Activated CD4-positive, alpha-beta memory T cell treated with anti-CD3 and anti-CD28 coated beads for 36 hours (primary cell): ENCODE measurements around the gene ABCA1. TPM values are rescaled to one million over a fixed set of nuclear protein-coding genes. Genes with fewer than 3 reads are reported as not detected.
"Not testable (repeated sequence)": the region's sequence is repeated elsewhere in the genome, so short reads cannot be mapped to it uniquely, and the experiment has no call there.

Experiments used
- CTCF ChIA-PET: fragments of 350-600 bp; sonication (Branson Sonifier 250); formaldehyde crosslinking; loops from one replicate; lab custom pipeline; 2021; ENCODE audit warnings: antibody characterized with exemption, inconsistent platforms; lab: Charles Lee
- POLR2A ChIA-PET: fragments of 350-600 bp; sonication (Branson Sonifier 250); formaldehyde crosslinking; loops from one replicate; lab custom pipeline; 2021; ENCODE audit warnings: antibody characterized with exemption; lab: Charles Lee
- DNase-seq: peaks from one replicate; pipeline ENCODE4 v3.0.0-alpha.2; 2020
- H3K27ac Mint-ChIP-seq: one replicate; pipeline ENCODE4 v1.8.0; 2021; ENCODE audit warnings: mixed read lengths
- H3K27me3 Mint-ChIP-seq: one replicate; pipeline ENCODE4 v1.8.0; 2021; ENCODE audit warnings: mixed read lengths
- H3K36me3 Mint-ChIP-seq: one replicate; pipeline ENCODE4 v1.8.0; 2021; ENCODE audit warnings: mixed read lengths
- H3K4me1 Mint-ChIP-seq: one replicate; pipeline ENCODE4 v1.8.0; 2021; ENCODE audit warnings: low read depth, mixed read lengths
- H3K4me3 Mint-ChIP-seq: one replicate; pipeline ENCODE4 v1.8.0; 2021; ENCODE audit warnings: mild to moderate bottlenecking, mixed read lengths
- H3K9me3 Mint-ChIP-seq: one replicate; pipeline ENCODE4 v1.8.0; 2021; ENCODE audit warnings: mixed read lengths
- intact Hi-C: fragments of 100-400 bp; cut with micrococcal nuclease; formaldehyde crosslinking; loops from one replicate; pipeline ENCODE4 v1.15.1; 2023
- total RNA-seq, 2 experiments: library from RNA; stranded (reverse); gene quantifications; one replicate each; pipeline ENCODE4 v1.2.3, GENCODE V29; 2021

ABCA1 gene, protein sequence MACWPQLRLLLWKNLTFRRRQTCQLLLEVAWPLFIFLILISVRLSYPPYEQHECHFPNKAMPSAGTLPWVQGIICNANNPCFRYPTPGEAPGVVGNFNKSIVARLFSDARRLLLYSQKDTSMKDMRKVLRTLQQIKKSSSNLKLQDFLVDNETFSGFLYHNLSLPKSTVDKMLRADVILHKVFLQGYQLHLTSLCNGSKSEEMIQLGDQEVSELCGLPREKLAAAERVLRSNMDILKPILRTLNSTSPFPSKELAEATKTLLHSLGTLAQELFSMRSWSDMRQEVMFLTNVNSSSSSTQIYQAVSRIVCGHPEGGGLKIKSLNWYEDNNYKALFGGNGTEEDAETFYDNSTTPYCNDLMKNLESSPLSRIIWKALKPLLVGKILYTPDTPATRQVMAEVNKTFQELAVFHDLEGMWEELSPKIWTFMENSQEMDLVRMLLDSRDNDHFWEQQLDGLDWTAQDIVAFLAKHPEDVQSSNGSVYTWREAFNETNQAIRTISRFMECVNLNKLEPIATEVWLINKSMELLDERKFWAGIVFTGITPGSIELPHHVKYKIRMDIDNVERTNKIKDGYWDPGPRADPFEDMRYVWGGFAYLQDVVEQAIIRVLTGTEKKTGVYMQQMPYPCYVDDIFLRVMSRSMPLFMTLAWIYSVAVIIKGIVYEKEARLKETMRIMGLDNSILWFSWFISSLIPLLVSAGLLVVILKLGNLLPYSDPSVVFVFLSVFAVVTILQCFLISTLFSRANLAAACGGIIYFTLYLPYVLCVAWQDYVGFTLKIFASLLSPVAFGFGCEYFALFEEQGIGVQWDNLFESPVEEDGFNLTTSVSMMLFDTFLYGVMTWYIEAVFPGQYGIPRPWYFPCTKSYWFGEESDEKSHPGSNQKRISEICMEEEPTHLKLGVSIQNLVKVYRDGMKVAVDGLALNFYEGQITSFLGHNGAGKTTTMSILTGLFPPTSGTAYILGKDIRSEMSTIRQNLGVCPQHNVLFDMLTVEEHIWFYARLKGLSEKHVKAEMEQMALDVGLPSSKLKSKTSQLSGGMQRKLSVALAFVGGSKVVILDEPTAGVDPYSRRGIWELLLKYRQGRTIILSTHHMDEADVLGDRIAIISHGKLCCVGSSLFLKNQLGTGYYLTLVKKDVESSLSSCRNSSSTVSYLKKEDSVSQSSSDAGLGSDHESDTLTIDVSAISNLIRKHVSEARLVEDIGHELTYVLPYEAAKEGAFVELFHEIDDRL (N-terminal part only)
- total RNA-seq = 1 to 10 TPM; 6.1 TPM

GRCh38 chr9:104927912-104928740 is at the start of gene ABCA1:
ABCA1 (minus strand) TSS chr9:104928155; CDS start chr9:104903679, 24,476 bp downstream.
- CTCF ChIA-PET = interaction anchor here (1.1 to 1.5 kb wide), 4 partner anchors 40 to 229 kb away, joined by 3 to 7 read pairs (median 4); no protein-coding TSS in a partner anchor
- H3K27me3 Mint-ChIP-seq = peaks cover 12% of the 10 kb centered on the region
- no peaks in the 10 kb centered on the region for H3K9me3 Mint-ChIP-seq
- POLR2A ChIA-PET = interaction anchor here (1.5 to 1.9 kb wide), 4 partner anchors 40 to 125 kb away, joined by 4 to 5 read pairs (median 5); no protein-coding TSS in a partner anchor
- no peaks in the 10 kb centered on the region for H3K36me3 Mint-ChIP-seq
- H3K27ac Mint-ChIP-seq = peak within 1 kb of the TSS; percentile 49
- intact Hi-C loops = loop anchor here (1.0 to 10.0 kb wide), 7 partner anchors 13 to 314 kb away; partner anchors contain the start of gene SLC44A1
- H3K4me1 Mint-ChIP-seq = peaks cover 9% of the 10 kb centered on the region
- peak; percentile 86 for DNase-seq
- peak within 1 kb of the TSS; percentile 82 for H3K4me3 Mint-ChIP-seq

- ChIA-PET CTCF (no interaction called here), POLR2A (no interaction called here)
- DNase-seq = no peak
- peaks cover 9% of the 10 kb centered on the region for H3K27me3 Mint-ChIP-seq
- peaks cover 11% of the 10 kb centered on the region for H3K4me1 Mint-ChIP-seq
- no peaks in the 10 kb centered on the region for H3K9me3 Mint-ChIP-seq
- intact Hi-C loops = no loop called here
- no peak overlapping the region for H3K27ac Mint-ChIP-seq
- no peaks in the 10 kb centered on the region for H3K36me3 Mint-ChIP-seq
- H3K4me3 Mint-ChIP-seq = no peak overlapping the region
These were observed 49.6 kb upstream of the ABCA1 start for GRCh38 chr9:104977580-104977979.

- H3K9me3 Mint-ChIP-seq = no peaks in the 10 kb centered on the region
- ChIA-PET POLR2A (no interaction called here), CTCF (no interaction called here)
- peaks cover 11% of the 10 kb centered on the region for H3K4me1 Mint-ChIP-seq
- no peak overlapping the region for H3K27ac Mint-ChIP-seq
- DNase-seq = no peak
- peaks cover 9% of the 10 kb centered on the region for H3K27me3 Mint-ChIP-seq
- H3K36me3 Mint-ChIP-seq = no peaks in the 10 kb centered on the region
- no peak overlapping the region for H3K4me3 Mint-ChIP-seq
- intact Hi-C loops = no loop called here
These were observed 49.2 kb upstream of the ABCA1 start for GRCh38 chr9:104977168-104977567.

GRCh38 chr9:104975966-104976595 is 48.1 kb upstream of the ABCA1 start:
- H3K27me3 Mint-ChIP-seq = peaks cover 15% of the 10 kb centered on the region
- intact Hi-C loops, POLR2A ChIA-PET, H3K36me3 Mint-ChIP-seq, DNase-seq, CTCF ChIA-PET, H3K27ac Mint-ChIP-seq, H3K9me3 Mint-ChIP-seq, H3K4me3 Mint-ChIP-seq: not testable (repeated sequence)
- H3K4me1 Mint-ChIP-seq = peaks cover 11% of the 10 kb centered on the region

DNA sequence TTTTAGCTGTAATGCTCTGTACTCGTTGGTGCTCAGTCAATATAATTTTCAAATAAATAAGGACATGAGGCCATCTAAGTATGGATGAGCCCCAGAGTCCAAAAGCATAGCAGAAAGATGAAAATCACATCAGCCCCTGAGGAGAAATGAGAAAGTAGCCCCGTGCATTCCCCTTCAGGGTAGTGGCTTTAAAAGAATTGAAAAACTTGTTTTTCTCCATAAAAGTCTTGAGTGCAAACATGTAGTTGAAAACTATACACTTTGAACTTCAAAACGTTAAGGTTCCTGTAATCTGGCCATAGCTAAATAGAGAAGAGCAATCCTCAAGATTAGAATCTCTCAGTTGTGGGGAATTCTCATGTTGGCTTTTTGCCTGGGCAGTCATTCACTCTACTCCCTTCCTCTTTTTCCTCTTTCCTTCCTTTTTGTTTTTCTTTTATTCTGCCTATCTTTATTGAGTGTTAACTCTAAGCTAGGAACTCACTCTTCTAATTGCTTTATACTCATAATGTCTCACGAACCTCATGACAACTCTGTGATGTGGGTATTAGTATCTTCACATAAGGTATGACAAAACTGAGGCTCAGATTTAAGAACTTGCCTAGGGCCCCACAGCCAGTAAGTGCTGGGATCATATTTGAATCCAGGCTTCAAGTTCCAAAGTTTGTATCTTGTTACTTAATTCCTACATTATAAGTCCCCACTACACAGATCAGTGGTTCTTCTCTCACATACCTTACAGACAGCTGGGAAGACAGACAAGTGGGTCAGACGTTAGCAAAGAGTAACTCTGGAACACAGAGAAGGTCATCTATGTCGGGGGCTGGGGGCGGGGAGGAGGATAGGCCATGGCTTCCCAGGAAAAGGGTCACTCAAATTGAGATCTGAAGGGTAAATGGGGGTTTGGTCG is 46.4 kb upstream of the ABCA1 start:
- CTCF ChIA-PET = interaction anchor here (0.5 to 0.6 kb wide), 2 partner anchors 133 to 183 kb away, joined by 3 to 5 read pairs; no protein-coding TSS in a partner anchor
- Mint-ChIP-seq H3K27me3 (peaks cover 19% of the 10 kb centered on the region), H3K27ac (no peak overlapping the region), H3K36me3 (no peaks in the 10 kb centered on the region), H3K9me3 (no peaks in the 10 kb centered on the region), H3K4me1 (peaks cover 3% of the 10 kb centered on the region), H3K4me3 (no peak overlapping the region)
- no peak for DNase-seq
- POLR2A ChIA-PET = interaction anchor here (0.6 kb wide), 1 partner anchor 88 kb away, joined by 3 read pairs; no protein-coding TSS in a partner anchor
- intact Hi-C loops = no loop called here

- Mint-ChIP-seq H3K36me3 (no peaks in the 10 kb centered on the region), H3K9me3 (no peaks in the 10 kb centered on the region), H3K4me1 (peaks cover 12% of the 10 kb centered on the region), H3K27me3 (peaks cover 19% of the 10 kb centered on the region), H3K27ac (no peak overlapping the region), H3K4me3 (no peak overlapping the region)
- ChIA-PET CTCF (interaction anchor here (0.9 kb wide), 1 partner anchor 45 kb away, joined by 3 read pairs; the partner anchor contains the start of gene ABCA1), POLR2A (no interaction called here)
- DNase-seq = no peak
- intact Hi-C loops = no loop called here
These were observed 44.4 kb upstream of the ABCA1 start for GRCh38 chr9:104972242-104972866.

GRCh38 chr9:104971511-104971910 is 43.6 kb upstream of the ABCA1 start:
- Mint-ChIP-seq H3K4me3 (no peak overlapping the region), H3K9me3 (no peaks in the 10 kb centered on the region), H3K36me3 (no peaks in the 10 kb centered on the region), H3K27ac (no peak overlapping the region), H3K27me3 (peaks cover 18% of the 10 kb centered on the region), H3K4me1 (peaks cover 12% of the 10 kb centered on the region)
- no peak for DNase-seq
- intact Hi-C loops = no loop called here
- ChIA-PET CTCF (interaction anchor here (1.0 kb wide), 1 partner anchor 13 kb away, joined by 4 read pairs; no protein-coding TSS in a partner anchor), POLR2A (no interaction called here)

DNA sequence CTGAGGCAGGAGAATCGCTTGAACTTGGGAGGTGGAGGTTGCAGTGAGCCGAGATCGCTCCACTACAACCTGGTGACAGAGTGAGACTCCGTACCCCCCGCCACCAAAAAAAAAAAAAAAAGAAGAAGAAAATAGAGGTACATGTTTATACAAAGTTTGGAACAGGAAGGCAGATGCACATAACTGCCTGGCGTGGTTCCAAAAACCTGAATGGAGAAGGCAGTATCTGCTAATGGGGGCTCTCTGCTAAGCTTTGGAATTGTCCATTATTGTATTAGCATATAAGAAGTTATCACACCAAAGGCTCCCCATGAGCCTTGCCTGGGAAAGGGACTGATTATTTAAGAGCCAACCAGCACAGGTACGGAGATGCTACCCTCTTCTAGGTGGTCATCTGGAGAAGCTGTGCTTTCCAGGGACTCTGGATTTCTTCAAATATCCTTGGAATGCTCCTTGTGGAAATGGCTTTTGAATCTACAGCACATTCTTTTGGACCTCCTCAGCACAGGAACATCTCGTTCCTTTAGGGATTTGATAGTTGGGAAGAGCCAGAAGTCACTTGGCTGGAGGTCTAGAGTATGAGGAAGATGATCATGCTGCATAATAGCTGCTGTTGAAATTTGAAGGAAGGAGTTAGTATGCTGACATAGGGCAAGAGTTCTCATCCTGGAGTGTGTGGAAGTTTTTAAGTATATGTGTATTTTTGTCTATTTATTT is 42.5 kb upstream of the ABCA1 start:
- Mint-ChIP-seq H3K4me1 (peaks cover 12% of the 10 kb centered on the region), H3K9me3 (no peaks in the 10 kb centered on the region), H3K27ac (no peak overlapping the region), H3K4me3 (no peak overlapping the region), H3K36me3 (no peaks in the 10 kb centered on the region), H3K27me3 (peaks cover 16% of the 10 kb centered on the region)
- intact Hi-C loops = no loop called here
- ChIA-PET CTCF (interaction anchor here (0.7 to 1.0 kb wide), 2 partner anchors 14 to 44 kb away, joined by 3 to 4 read pairs; no protein-coding TSS in a partner anchor), POLR2A (no interaction called here)
- DNase-seq = no peak

GRCh38 chr9:104969116-104969515 is 41.2 kb upstream of the ABCA1 start:
- no peak overlapping the region for H3K27ac Mint-ChIP-seq
- H3K4me1 Mint-ChIP-seq = peaks cover 10% of the 10 kb centered on the region
- peak overlapping the region; percentile 89 for H3K4me3 Mint-ChIP-seq
- intact Hi-C loops = loop anchor here (2.0 to 10.0 kb wide), 2 partner anchors 276 to 726 kb away; partner anchors contain the start of genes SLC44A1 and TMEM38B
- ChIA-PET CTCF (interaction anchor here (1.7 kb wide), 1 partner anchor 42 kb away, joined by 7 read pairs; no protein-coding TSS in a partner anchor), POLR2A (interaction anchor here (1.9 to 2.2 kb wide), 2 partner anchors 16 to 22 kb away, joined by 7 read pairs; no protein-coding TSS in a partner anchor)
- no peak for DNase-seq
- no peaks in the 10 kb centered on the region for H3K9me3 Mint-ChIP-seq
- peaks cover 16% of the 10 kb centered on the region for H3K27me3 Mint-ChIP-seq
- H3K36me3 Mint-ChIP-seq = no peaks in the 10 kb centered on the region
